Measurements from ENCODE around the gene GPR142.

GPR142 gene

GRCh38 chr17:74371653-74372147 is 4.4 kb downstream of the GPR142 start:
- FAIRE-seq, result no peak

DNA sequence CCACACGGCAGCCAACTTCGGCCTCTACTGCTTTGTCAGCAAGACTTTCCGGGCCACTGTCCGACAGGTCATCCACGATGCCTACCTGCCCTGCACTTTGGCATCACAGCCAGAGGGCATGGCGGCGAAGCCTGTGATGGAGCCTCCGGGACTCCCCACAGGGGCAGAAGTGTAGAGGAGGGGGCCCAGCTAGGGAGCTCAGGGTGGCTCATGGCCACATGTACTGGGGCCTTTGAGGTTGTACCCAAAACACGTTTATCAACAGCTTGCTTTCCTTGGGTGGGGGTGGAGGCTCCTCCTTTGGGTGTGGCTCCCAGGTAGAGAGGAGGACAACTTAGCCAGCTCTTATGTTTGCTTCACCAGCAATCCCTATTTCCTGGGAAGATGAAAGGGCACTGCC is 5.1 kb downstream of the GPR142 start:
- no peak for FAIRE-seq

- no peak for FAIRE-seq
These were observed 6.7 kb downstream of the GPR142 start for GRCh38 chr17:74373838-74374606.

DNA sequence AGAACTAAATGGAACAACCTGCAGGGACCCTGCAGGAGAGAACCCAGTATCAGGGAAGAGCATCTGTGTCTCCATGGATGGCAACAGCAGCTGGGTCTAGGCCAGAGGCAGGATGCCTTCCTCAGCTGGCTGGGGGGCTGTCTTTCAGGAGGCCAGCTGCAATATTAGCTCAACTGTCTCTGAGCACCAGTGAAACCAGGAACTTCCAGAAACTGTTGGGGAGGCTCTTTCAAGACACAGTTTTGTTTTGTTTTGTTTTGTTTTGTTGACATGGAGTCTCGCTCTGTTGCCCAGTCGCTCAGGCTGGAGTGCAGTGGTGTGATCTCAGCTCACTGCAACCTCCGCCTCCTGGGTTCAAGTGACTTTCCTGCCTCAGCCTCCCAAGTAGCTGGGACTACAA is 7.6 kb downstream of the GPR142 start:
- no peak for FAIRE-seq

- no peak for FAIRE-seq
These were observed 12.3 kb downstream of the GPR142 start for GRCh38 chr17:74379495-74380085.

DNA sequence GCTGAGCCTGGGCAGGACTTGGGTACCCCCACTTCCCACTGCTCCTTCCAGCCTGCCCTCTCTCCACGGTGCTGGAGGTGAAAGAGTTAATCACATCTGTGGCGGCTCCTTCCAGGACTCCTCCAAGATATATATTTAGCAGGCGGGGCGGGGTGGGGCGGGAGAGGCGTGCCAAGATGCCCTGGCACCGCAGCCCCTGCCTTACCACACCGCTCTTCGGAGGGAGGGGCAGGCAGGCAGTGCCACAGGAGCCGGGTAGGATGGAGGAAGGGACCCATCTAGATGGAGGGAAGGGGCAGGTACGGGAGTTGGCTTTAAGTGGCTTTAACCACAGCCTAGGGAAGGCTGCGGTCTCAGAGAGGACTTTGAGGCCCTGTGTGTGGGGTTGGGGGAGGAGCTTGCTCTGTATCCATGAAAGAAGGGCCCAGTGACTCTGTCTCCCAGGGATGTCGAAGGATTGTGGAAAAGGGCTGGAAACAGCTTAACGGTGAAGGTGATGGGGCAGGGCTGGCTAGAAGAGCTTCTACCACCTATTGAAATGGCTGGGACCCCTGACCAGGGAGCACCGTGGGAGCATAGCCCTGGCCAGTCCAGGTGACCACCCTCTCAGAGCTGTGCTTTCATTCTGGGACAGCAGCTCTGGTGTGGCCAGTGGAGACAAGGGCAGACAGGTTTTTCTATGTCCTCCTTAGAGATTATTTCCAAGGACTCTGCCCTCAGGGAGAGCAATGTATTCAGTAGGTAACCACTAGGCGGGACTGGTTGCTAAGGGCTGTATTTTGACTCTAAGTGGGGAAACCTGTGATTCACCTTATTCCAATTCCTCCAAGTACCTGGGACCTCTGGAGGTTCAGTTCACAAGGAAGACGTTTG is 13.0 kb downstream of the GPR142 start:
- no peak for FAIRE-seq

DNA sequence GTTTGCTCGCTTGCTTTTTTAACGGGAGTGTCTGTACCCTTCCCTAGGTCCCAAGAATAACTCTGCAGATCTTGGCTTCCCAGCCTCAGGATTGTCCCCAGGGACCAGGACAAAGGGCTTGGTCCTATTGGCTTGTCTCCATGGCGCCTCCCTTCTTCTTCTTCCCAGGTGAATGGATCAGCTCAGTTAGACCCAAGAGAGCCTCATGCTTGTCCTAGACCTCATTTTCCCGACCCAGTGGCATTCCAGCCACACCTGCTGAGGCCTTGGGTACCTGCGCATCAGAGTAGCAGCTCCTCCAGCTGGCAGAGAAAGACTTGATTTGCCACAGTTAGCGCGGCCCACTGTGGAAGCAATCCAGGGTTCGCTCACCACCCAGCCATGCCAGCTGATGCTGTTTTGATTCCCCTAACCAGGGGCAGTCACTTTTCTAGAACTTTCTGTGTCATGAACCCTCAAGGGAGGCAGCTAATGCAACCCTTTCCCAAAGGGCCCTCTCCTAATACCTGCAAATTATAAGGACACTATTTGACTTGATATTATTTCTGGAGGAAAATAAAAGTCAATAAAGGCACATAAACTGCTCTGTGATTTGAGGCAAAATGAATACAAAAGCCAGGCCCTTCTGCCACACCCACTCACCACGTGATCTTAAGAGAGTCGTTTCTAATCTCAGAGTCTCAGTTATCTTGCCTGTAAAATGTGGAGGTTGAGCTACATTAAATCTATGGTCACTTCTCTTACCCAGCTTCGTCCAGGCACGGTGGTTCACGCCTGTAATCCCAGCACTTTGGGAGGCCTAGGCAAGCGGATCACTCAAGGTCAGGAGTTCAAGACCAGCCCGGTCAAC is 13.9 kb downstream of the GPR142 start:
- FAIRE-seq, result no peak

DNA sequence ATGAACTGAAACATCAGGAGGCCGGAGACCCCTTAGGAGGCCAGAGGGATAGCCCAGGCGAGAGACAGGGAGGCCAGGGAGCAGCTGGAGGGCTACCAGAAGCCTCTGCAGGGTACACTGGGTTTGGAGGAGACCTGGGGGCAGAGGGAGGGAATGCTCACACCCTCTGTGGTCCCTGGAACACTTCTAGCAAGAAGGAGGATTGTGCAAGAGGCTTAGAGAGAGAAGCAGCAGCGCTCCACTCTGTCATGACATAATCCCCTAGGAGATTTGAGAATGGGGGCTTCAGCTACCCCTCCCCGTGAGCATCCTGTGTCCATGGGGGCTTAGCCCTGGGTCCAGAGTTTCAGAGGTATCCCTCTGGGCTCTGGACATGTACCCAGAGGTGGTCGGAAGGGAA is 15.8 kb downstream of the GPR142 start:
- no peak for FAIRE-seq

- no peak for FAIRE-seq
These were observed 17.9 kb downstream of the GPR142 start for GRCh38 chr17:74385201-74385600.

DNA sequence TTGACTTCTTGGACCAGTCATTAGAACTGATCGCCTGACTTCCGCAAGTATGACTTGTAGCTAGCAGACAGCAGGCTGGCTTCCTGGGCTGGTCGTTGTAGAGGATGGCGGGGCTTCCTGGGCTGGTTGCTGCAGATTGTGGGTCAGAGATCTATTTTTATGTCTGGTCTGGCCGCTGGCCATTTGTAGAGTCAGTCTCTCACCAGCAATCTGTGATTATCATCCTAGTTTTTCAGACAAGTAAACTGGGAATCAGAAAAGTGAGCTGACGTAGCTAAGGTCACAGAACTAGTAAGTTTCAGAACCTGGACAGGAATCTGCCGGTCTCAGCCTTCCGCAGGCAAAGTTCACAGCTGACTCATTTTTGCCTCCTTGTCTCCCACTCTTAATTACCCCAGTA is 19.1 kb downstream of the GPR142 start:
- FAIRE-seq, result no peak

DNA sequence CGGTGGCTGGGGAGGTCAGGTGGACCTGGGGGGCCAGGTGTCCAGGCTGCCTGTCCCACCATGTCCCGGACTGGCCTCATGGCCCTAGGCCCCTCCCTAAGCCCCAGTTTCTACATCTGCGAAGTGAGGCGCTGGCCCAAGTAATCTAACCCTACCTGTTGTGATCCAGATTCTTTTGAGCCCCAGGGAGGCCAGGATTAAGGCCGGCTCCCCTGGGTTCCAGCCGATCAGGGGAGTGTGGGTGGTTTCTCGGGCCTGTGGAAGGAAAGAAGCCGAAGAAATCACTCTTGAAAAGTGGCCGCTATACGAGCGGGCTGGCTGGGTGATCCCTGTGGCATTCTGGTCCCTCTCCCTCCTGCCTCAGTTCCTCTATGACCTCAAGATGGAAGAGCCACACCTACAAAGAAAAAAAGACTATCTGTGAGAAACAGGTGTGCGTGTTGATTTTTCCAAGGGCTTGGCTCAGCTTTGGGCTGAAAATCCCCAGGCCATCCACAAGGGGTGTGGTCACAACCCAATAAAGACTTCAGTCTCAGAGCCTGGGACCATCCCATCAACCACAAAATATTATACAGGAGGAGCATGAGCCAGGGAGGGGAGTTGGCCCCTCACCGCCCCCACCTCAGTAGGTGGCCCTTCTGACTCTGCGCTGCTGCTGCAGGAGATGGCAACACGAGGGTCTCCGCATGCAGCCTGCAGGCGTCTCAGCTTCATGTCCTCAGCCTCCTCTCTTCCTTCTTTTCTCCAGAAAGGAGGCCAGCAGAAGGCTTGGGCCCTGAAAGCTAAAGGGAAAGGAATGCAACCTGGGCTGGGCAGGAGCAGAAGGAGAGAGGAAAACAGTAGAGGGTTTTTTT is 20.3 kb downstream of the GPR142 start:
- no peak for FAIRE-seq

- no peak for FAIRE-seq
These were observed 21.9 kb downstream of the GPR142 start for GRCh38 chr17:74389084-74389753.

DNA sequence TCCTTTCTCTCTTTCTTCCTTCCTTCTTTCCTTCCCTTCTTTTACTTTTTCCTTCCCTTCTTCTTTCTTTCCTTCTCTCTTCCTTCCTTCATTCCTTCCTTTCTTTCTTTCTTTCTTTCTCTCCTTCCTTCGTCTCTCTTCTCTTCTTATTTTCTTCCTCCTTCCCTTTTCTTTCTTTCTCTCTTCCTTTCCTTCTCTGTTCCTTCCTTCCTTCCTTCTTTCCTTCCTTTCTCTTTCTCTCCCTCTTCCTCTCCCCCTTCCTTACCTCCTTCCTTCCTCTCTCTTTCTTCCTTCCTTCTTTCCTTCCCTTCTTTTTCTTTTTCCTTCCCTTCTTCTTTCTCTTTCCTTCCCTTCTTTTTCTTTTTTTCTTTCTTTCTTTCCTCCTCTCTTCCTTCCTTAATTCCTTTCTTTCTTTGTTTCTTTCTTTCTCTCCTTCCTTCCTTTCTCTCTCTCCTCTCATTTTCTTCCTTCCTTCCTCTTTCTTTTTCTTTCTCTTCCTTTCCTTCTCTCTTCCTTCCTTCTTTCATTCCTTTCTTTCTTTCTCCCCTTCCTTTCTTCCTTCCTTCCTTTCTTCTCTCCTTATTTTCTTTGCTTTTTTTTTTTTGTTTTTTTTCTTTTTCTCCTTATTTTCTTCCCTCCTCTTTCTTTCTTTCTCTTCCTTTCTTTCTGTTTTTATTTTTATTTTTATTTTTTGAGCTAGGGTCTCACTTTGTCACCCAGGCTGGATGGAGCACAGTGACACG is 22.8 kb downstream of the GPR142 start:
- FAIRE-seq, result no peak

GRCh38 chr17:74390680-74391653 is 23.7 kb downstream of the GPR142 start:
- no peak for FAIRE-seq

GRCh38 chr17:74391771-74392170 is 24.5 kb downstream of the GPR142 start:
- no peak for FAIRE-seq

DNA sequence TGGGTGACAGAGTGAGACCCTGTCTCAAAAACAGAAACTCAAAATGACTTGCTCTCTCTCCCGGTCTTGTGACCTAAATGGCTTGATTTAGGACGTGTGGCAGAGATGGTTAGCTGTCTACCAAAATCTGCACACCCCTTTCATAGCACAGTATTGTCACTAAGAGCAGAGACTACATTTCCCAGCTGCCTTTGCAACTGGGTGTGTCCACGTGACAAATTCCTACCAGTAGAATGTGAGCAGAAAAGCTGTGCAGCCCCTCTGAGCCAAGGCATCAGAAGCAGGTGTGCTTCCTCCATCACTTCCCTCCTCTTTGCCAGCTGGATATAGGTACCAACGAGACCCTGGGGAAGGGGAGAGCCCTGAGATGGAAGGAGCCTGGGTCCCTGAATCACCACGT is 25.5 kb downstream of the GPR142 start:
- FAIRE-seq, result no peak

DNA sequence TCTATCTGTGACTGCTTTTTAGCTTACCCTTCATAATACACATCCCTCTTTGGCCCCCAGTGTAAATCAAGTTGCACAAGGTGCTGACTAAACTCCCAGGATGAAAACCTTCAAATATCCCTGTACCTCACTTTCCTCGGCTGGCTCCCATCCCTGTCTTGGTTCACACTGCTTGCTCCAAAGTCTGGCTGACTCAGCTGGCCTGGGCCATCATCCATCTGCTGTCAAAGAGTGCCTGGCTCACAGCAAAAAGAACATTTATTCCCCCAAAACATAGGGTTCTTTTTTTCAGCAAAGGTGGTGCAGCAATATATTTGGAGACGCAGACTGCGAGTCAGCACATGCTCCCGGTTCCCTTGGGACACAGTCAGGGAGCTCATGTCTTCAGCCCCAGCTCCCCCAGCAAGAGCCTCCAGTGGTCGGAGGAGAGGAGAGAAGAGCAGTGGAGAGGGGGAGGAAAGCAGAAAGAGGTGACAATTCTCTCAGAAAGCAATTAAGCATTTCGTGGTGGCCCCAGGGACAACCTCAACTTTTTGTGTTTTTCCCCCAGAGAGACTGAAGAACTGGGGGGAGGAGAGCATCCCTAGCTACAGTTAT is 26.1 kb downstream of the GPR142 start:
- no peak for FAIRE-seq

DNA sequence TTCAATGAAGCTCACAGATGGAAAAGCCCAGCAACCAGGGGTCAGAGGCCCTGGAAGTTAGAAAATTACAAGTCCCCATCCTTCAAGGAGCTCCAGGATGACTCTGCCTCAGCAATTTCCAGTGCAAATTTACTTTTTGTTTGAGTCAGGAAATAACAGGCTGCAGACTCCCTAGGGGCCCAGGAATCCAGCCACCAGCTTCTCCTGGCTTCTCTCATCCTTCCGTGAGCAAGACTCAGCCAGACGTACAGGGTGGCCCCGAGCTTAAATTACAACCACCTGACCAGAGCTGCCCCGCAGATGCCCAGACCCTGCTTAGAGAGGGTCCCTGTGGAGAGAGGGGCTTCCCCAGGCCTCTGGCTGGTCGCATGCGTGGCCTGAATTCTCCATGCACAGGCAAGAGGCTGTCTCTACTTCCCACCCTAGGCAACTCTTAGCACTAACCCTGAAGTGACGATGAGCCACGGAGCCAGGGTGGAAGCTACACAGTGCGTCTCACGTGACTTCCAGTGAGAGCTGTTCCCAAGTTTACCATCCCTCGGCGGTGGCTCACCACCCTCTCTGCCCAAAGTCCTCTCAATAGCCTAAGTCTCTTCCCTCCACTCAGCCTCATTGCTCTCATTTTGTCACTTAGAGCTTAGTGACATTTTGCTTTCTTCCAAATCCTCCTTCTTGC is 27.1 kb downstream of the GPR142 start:
- FAIRE-seq, result no peak
